HK-2 (cell line): ENCODE data around the gene PRRX1.

ENCODE experiments used
- DNase-seq: peaks from one replicate; pipeline ENCODE4 v3.0.0-alpha.2; 2018; ENCODE audit not compliant: unreplicated experiment

The PRRX1 gene

GRCh38 chr1:170664093-170664827, at the start of gene PRRX1:
Gene PRRX1, plus strand, starts transcription at chr1:170664131. Its CDS starts 88 bp downstream, at chr1:170664219.
- DNase-seq = peak; percentile 21

GRCh38 chr1:170617591-170618330, 46.2 kb upstream of the PRRX1 start:
- DNase-seq = no peak

- DNase-seq = no peak
These were observed 45.5 kb upstream of the PRRX1 start for GRCh38 chr1:170618421-170618820.

- no peak for DNase-seq
These were observed 44.5 kb upstream of the PRRX1 start for GRCh38 chr1:170619241-170620028.

- DNase-seq = no peak
These were observed 43.8 kb upstream of the PRRX1 start for GRCh38 chr1:170620164-170620563.

- DNase-seq = no peak
These were observed 40.8 kb upstream of the PRRX1 start for GRCh38 chr1:170623171-170623570.

GRCh38 chr1:170624146-170624545, 39.8 kb upstream of the PRRX1 start:
- no peak for DNase-seq

- no peak for DNase-seq
These were observed 33.0 kb upstream of the PRRX1 start for GRCh38 chr1:170630977-170631376.

- DNase-seq = no peak
These were observed 29.6 kb upstream of the PRRX1 start for GRCh38 chr1:170634293-170634692.

GRCh38 chr1:170634824-170635410, 29.0 kb upstream of the PRRX1 start:
- no peak for DNase-seq

- DNase-seq = no peak
These were observed 23.4 kb upstream of the PRRX1 start for GRCh38 chr1:170640581-170640980.

- DNase-seq = no peak
These were observed 6.6 kb upstream of the PRRX1 start for GRCh38 chr1:170657275-170657853.

GRCh38 chr1:170659399-170660035, 4.4 kb upstream of the PRRX1 start:
- DNase-seq = no peak

- no peak for DNase-seq
These were observed 3.6 kb upstream of the PRRX1 start for GRCh38 chr1:170660281-170660713.

GRCh38 chr1:170660871-170661645, 2.9 kb upstream of the PRRX1 start:
- no peak for DNase-seq

GRCh38 chr1:170661646-170662411, 2.1 kb upstream of the PRRX1 start:
- DNase-seq = no peak

- no peak for DNase-seq
These were observed 1.1 kb upstream of the PRRX1 start for GRCh38 chr1:170662561-170663403.

GRCh38 chr1:170663404-170664092, 383 bp upstream of the PRRX1 start:
- no peak for DNase-seq
